H9 (cell line): ENCODE results near the gene BRDT. TPM values are rescaled to one million over a fixed set of nuclear protein-coding genes. Genes with fewer than 3 reads are reported as not detected.

Experiments used
- DNase-seq: peaks from one replicate; pipeline ENCODE4 v3.0.0-alpha.2; 2017
- H2AFZ ChIP-seq: one replicate; pipeline ENCODE4 v1.6.1; 2013; ENCODE audit warnings: mild to moderate bottlenecking, low read length, control low read depth, moderate library complexity
- H2AK5ac ChIP-seq: 2 replicates; pipeline ENCODE4 v1.6.1; 2013; ENCODE audit warnings: low read length, control low read depth, mixed read lengths; ENCODE audit not compliant: insufficient read length
- H2BK120ac ChIP-seq: one replicate; pipeline ENCODE4 v1.6.1; 2013; ENCODE audit warnings: low read depth, mild to moderate bottlenecking, low read length, control low read depth, inconsistent platforms; ENCODE audit not compliant: poor library complexity, severe bottlenecking
- H2BK12ac ChIP-seq: 2 replicates; pipeline ENCODE4 v1.6.1; 2013; ENCODE audit warnings: low read length, control low read depth, mixed read lengths, low read depth; ENCODE audit not compliant: insufficient read length
- H2BK15ac ChIP-seq: 2 replicates; pipeline ENCODE4 v1.6.1; 2013; ENCODE audit warnings: low read depth, low read length, control low read depth
- H2BK20ac ChIP-seq: one replicate; pipeline ENCODE4 v1.6.1; 2013; ENCODE audit warnings: low read depth, mild to moderate bottlenecking, low read length, control low read depth, inconsistent platforms; ENCODE audit not compliant: poor library complexity, severe bottlenecking
- H2BK5ac ChIP-seq: 2 replicates; pipeline ENCODE4 v1.6.1; 2013; ENCODE audit warnings: low read length, control low read depth, mixed read lengths; ENCODE audit not compliant: insufficient read length
- H3K14ac ChIP-seq: 2 replicates; pipeline ENCODE4 v1.6.1; 2013; ENCODE audit warnings: low read length, control low read depth; ENCODE audit not compliant: insufficient read depth
- H3K18ac ChIP-seq: 2 replicates; pipeline ENCODE4 v1.6.1; 2013; ENCODE audit warnings: low read depth, mild to moderate bottlenecking, mixed read lengths, low read length, control low read depth; ENCODE audit not compliant: insufficient read length
- H3K23ac ChIP-seq: 2 replicates; pipeline ENCODE4 v1.6.1; 2013; ENCODE audit warnings: low read length, control low read depth, mixed read lengths, low read depth; ENCODE audit not compliant: insufficient read length
- H3K23me2 ChIP-seq: 2 replicates; pipeline ENCODE4 v1.6.1; 2013; ENCODE audit warnings: low read depth, mild to moderate bottlenecking, mixed read lengths, low read length, control low read depth; ENCODE audit not compliant: insufficient read length, poor library complexity, severe bottlenecking
- H3K27ac ChIP-seq: 2 replicates; pipeline ENCODE4 v1.5.1; 2013; ENCODE audit warnings: low read length, control low read depth, mixed read lengths, low read depth; ENCODE audit not compliant: insufficient read length
- H3K27me3 ChIP-seq: 2 replicates; pipeline ENCODE4 v1.6.1; 2013; ENCODE audit warnings: low read length, control low read depth, inconsistent platforms; ENCODE audit not compliant: insufficient read depth
- H3K4ac ChIP-seq: 2 replicates; pipeline ENCODE4 v1.6.1; 2013; ENCODE audit warnings: low read depth, mild to moderate bottlenecking, control low read depth, inconsistent platforms, low read length, moderate library complexity
- H3K4me1 ChIP-seq: 2 replicates; pipeline ENCODE4 v1.6.1; 2013; ENCODE audit warnings: low read length, control low read depth, inconsistent platforms; ENCODE audit not compliant: insufficient read depth
- H3K4me2 ChIP-seq: 2 replicates; pipeline ENCODE4 v1.6.1; 2013; ENCODE audit warnings: low read length, control low read depth, mixed read lengths; ENCODE audit not compliant: insufficient read length, insufficient read depth
- H3K56ac ChIP-seq: 2 replicates; pipeline ENCODE4 v1.6.1; 2013; ENCODE audit warnings: low read depth, mild to moderate bottlenecking, mixed read lengths, low read length, control low read depth; ENCODE audit not compliant: insufficient read length
- H3K79me1 ChIP-seq: 2 replicates; pipeline ENCODE4 v1.6.1; 2013; ENCODE audit warnings: low read depth, mild to moderate bottlenecking, moderate library complexity, low read length, control low read depth, inconsistent platforms; ENCODE audit not compliant: insufficient read depth, poor library complexity, severe bottlenecking
- H3K79me2 ChIP-seq: 2 replicates; pipeline ENCODE4 v1.6.1; 2013; ENCODE audit warnings: low read length, control low read depth, inconsistent platforms; ENCODE audit not compliant: insufficient read depth
- H3K9ac ChIP-seq: 2 replicates; pipeline ENCODE4 v1.6.1; 2013; ENCODE audit warnings: low read length, control low read depth, mixed read lengths; ENCODE audit not compliant: insufficient read length; ENCODE audit errors: extremely low read depth
- H3K9me3 ChIP-seq: one replicate; pipeline ENCODE4 v1.6.1; 2013; ENCODE audit warnings: low read depth, low read length, inconsistent platforms; ENCODE audit not compliant: control insufficient read depth
- H3T11ph ChIP-seq: one replicate; pipeline ENCODE4 v1.6.1; 2013; ENCODE audit warnings: mild to moderate bottlenecking, low read length, control low read depth, inconsistent platforms
- H4K20me1 ChIP-seq: one replicate; pipeline ENCODE4 v1.6.1; 2013; ENCODE audit not compliant: control insufficient read depth, insufficient read length, insufficient read depth
- H4K5ac ChIP-seq: 2 replicates; pipeline ENCODE4 v1.6.1; 2013; ENCODE audit warnings: low read depth, mild to moderate bottlenecking, mixed read lengths, low read length, control low read depth; ENCODE audit not compliant: insufficient read length
- H4K8ac ChIP-seq: replicated peaks from 2 replicates; pipeline ENCODE4 v1.6.1; 2013; ENCODE audit warnings: low read length, control low read depth, mixed read lengths, low read depth; ENCODE audit not compliant: insufficient read length
- H4K91ac ChIP-seq: 2 replicates; pipeline ENCODE4 v1.6.1; 2013; ENCODE audit warnings: low read depth, mild to moderate bottlenecking, moderate library complexity, mixed read lengths, low read length, control low read depth; ENCODE audit not compliant: insufficient read length
- H3K27ac Mint-ChIP-seq, 3 experiments: 2 replicates in 2 of 3; 3 replicates in 1 of 3; pipeline ENCODE4 v1.8.0; 2020 to 2021; ENCODE audit warnings: mixed read lengths in 3 of 3, mild to moderate bottlenecking in 1 of 3, moderate library complexity in 1 of 3
- H3K27me3 Mint-ChIP-seq: 2 replicates; pipeline ENCODE4 v1.8.0; 2021; ENCODE audit warnings: low read depth, mild to moderate bottlenecking, moderate library complexity, mixed read lengths
- H3K36me3 Mint-ChIP-seq, 3 experiments: 2 replicates in 2 of 3; 3 replicates in 1 of 3; pipeline ENCODE4 v1.8.0; 2020 to 2021; ENCODE audit warnings: low read depth in 3 of 3, mixed read lengths in 3 of 3; ENCODE audit not compliant: insufficient read depth in 1 of 3
- H3K4me1 Mint-ChIP-seq, 2 experiments: 2 replicates each; pipeline ENCODE4 v1.8.0; 2020; ENCODE audit warnings: mixed read lengths in 2 of 2
- H3K4me3 Mint-ChIP-seq, 2 experiments: 2 replicates in 1 of 2; 3 replicates in 1 of 2; pipeline ENCODE4 v1.8.0; 2020 to 2021; ENCODE audit warnings: mild to moderate bottlenecking in 2 of 2, mixed read lengths in 2 of 2, moderate library complexity in 1 of 2
- H3K9me3 Mint-ChIP-seq, 2 experiments: 2 replicates in 1 of 2; 3 replicates in 1 of 2; pipeline ENCODE4 v1.8.0; 2020; ENCODE audit warnings: mild to moderate bottlenecking in 2 of 2, mixed read lengths in 2 of 2, moderate library complexity in 1 of 2
- WGBS: extraction: QIAGEN DNeasy Blood & Tissue Kit; methylation state at CpG from one replicate; pipeline ENCODE4 v1.1.7; 2013; ENCODE audit warnings: missing lambda C conversion rate, low lambda C conversion rate, mixed read lengths; ENCODE audit not compliant: insufficient read length; ENCODE audit errors: extremely low coverage; 5-methylcytosine and 5-hydroxymethylcytosine counted together
- total RNA-seq: library from RNA; stranded (reverse); gene quantifications from 2 replicates; pipeline ENCODE4 v1.2.1, GENCODE V29; 2021
- TF ChIP-seq, protein P1 (sequence below): fragments of 200-600 bp; sonication (generic); conservative IDR thresholded peaks from 3 replicates; pipeline ENCODE4 v1.8.0; 2021; ENCODE audit warnings: antibody characterized with exemption, mild to moderate bottlenecking

BRDT gene
- total RNA-seq, 1 experiment from 2014 or later: 0.15 TPM

DNA sequence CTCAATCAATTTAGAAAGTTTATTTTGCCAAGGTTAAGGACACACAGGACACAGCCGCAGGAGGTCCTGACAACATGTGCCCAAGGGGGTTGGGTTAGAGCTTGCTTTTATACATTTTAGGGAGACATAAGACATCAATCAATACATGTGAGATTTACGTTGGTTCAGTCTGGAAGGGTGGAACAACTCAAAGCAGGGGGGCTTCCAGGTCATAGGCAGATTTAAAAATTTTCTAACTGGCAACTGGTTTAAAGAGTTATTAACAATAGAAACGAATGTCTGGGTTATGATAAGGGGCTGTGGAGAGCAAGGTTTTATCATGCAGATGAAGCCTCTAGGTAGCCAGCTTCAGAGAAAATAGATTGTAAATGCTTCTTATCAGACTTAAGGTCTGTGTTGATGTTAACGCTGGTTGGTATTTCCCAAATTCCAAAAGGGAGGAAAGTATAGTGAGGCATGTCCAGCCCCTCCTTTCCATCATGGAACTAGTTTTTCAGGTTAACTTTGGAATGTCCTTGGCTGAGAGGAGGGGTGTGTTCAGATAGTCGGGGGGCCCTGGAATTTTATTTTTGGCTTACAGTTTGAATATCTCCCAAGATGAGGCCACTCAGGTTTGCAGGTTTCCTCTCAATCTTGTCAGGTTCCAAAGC is 32.3 kb upstream of the BRDT start:
- Histone ChIP-seq H4K5ac (no peak overlapping the region), H3K4me1 (no peaks in the 10 kb centered on the region), H2BK12ac (no peak overlapping the region), H2AK5ac (no peak overlapping the region), H3K9ac (no peak overlapping the region), H4K20me1 (no peaks in the 10 kb centered on the region), H2AFZ (no peak overlapping the region), H3K56ac (no peak overlapping the region), H2BK20ac (no peak overlapping the region), H3K9me3 (no peaks in the 10 kb centered on the region), H3K4ac (no peak overlapping the region), H4K91ac (no peak overlapping the region), H3K27ac (no peak overlapping the region), H3K14ac (no peak overlapping the region), H3T11ph (no peak overlapping the region), H2BK15ac (no peak overlapping the region), H3K23ac (no peak overlapping the region), H3K4me2 (no peak overlapping the region), H3K23me2 (no peaks in the 10 kb centered on the region), H3K18ac (no peak overlapping the region), H2BK5ac (no peak overlapping the region), H2BK120ac (no peak overlapping the region), H3K27me3 (no peaks in the 10 kb centered on the region), H4K8ac (no peak overlapping the region), H3K79me2 (no peaks in the 10 kb centered on the region), H3K79me1 (no peaks in the 10 kb centered on the region)
- H3K27ac Mint-ChIP-seq: peak overlapping the region in 2 of 3 experiments; percentile 5 to 44; a peak in 3 of 7 replicates
- no peaks in the 10 kb centered on the region for H3K36me3 Mint-ChIP-seq
- H3K4me3 Mint-ChIP-seq: no peak overlapping the region
- TF ChIP-seq, protein P1, sequence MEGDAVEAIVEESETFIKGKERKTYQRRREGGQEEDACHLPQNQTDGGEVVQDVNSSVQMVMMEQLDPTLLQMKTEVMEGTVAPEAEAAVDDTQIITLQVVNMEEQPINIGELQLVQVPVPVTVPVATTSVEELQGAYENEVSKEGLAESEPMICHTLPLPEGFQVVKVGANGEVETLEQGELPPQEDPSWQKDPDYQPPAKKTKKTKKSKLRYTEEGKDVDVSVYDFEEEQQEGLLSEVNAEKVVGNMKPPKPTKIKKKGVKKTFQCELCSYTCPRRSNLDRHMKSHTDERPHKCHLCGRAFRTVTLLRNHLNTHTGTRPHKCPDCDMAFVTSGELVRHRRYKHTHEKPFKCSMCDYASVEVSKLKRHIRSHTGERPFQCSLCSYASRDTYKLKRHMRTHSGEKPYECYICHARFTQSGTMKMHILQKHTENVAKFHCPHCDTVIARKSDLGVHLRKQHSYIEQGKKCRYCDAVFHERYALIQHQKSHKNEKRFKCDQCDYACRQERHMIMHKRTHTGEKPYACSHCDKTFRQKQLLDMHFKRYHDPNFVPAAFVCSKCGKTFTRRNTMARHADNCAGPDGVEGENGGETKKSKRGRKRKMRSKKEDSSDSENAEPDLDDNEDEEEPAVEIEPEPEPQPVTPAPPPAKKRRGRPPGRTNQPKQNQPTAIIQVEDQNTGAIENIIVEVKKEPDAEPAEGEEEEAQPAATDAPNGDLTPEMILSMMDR: no peak
- no CpG with 5 or more reads among the region's 5 CpGs for WGBS
- H3K27me3 Mint-ChIP-seq: no peaks in the 10 kb centered on the region; the same call in none of the 2 replicates
- H3K4me1 Mint-ChIP-seq: peaks cover 12 to 18% of the 10 kb centered on the region in 2 experiments
- no peaks in the 10 kb centered on the region; a peak in 1 of 5 replicates for H3K9me3 Mint-ChIP-seq
- no peak for DNase-seq
